Measurements from ENCODE around the gene MAB21L4.

The MAB21L4 gene

DNA sequence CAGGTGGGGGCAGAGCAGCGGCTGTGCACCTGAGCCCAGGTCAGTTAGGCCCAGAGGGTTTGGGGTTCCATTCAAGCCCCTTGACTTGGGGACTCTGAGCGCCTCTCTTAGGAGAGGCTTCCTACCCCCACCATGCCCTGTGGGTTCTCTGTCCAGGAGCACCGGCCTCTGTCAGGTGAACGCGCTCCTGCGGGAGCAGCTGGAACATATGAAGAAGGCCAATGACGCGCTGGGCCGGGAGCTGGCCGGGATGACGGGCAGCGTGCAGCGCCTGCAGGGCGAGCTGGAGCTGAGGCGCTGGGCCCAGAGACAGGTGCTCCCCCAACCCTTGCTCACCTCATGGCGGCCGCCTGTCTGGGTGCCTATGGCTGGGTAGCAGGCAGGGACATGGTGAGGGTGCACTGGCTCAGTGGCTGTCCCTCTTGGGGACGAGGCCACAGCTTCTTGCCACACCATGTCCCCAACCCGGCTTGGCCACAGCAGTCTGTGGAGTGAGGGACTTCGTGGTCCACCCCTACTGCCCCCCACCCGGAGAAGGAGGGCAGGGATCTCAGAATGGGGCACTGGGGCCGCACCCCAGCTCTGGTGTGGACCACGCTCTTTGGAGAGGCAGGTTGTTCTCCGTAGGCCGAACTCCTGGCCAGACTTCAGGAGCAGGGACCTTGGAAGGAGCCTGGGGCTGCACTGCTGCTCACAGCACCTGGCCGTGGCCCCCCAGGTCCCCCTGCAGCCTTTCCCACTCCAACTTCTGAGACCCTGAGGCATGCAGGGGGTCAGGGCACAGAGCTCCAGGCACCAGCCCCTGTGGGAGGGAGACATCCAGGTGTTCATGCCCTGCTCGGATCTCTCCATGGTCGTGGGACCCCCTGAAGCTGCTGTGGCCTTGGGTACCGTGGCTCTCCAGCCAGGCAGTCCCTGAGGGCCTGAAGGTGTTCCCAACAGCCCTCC, 29.9 kb upstream of the MAB21L4 start:
- DNase-seq (ENCODE audit: low read depth in 2 of 3, low spot score in 2 of 3), result no peak

- no peak for DNase-seq (ENCODE audit: low read depth in 2 of 3, low spot score in 2 of 3)
Measured at GRCh38 chr2:240925191-240925567, 29.2 kb upstream of the MAB21L4 start.

DNA sequence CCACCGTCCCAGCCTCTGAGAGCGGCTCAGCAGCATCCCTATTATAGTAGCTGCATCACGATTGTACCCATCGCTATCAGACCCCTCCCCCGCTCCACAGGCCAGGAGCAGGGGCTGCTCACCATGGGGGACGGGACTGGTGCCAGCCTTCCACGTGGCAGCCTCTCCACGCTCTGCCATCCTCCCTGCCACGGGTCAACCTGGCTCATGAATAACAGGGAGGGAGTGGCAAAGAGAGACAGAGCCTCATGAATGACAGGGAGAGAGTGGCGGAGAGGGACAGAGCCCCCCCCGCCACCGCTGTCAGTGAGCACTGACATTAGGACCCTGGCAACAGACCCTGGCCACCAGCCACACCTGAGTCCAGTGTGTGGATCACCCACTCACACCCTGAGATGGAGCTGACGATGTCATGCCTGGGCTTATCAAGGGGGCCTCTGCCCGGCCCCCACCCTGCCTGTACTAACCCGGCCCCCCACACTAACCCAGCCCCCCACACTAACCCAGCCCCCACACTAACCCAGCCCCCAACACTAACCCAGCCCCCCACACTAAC, 27.1 kb upstream of the MAB21L4 start:
- DNase-seq (ENCODE audit: low read depth in 2 of 3, low spot score in 2 of 3), result no peak

DNA sequence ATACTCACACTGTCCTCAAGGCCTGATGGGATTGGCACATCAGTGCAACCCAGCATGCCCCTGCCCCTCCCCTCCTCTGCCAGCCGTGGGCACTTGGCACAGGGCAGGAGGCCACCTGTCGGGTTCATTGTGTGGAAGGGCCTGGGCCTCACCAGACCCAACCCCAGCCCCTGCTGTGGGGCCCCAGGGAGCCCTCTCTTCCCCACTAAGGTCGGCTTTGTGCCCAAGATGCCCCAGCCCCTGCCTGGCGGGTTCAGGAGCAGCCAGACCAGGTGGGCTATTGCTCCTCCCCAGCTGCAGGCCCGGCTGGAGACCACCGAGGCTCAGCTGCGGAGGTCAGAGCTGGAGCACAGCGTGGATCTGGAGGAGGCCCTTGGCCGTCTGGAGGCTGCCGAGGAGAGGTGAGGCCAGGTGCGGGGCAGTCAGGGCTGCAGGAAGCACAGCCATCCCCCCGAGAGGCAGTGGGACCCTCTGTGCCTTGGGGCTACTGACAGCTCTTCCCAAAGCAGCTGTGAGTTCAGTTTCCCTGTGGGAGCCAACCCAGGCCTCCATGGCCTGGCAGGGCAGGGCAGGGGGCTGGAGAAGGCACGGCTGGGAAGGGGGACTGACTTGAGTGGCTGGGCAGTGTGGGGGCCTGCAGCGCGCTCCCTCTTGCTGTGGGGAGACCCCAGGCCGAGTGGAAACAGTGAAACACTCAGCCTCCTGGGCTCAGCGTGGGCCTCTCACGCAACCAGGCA, 26.5 kb upstream of the MAB21L4 start:
- no peak for DNase-seq (ENCODE audit: low read depth in 2 of 3, low spot score in 2 of 3)

GRCh38 chr2:240921995-240922244, 26.0 kb upstream of the MAB21L4 start:
- DNase-seq (ENCODE audit: low read depth in 2 of 3, low spot score in 2 of 3), result no peak

DNA sequence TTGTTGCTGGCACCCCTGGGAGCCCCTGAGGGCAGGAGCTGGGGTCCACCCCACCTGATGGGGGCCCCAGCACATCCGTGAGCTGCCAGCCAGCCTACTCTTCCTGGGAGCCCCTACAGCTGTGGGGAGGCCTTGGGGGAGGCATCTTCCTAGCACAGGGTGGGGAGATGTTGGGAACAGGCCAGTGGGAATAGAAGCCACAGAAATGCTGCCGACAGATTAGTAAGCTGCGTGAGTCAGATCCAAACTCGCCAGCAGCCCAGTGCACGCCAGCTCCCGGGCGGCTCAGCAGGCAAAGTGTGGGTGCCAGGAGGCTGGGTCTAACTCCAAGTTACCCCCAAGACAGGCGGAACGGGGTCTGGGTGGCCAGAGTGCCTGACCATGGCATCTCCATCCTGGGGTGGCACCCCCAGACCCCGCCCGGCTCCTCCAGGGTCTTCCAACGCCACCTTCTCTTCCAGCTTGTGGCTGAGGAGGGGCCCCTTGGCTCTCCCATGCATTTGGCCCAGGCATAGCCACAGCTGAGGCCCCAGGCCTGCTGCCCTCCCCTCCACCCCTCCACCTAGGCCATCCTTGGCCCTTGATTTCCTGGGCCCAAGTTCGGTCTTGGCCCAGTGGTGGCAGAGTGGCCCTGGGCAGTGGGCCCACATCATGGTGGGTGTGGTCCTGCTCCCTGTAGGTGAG, 25.5 kb upstream of the MAB21L4 start:
- no peak for DNase-seq (ENCODE audit: low read depth in 2 of 3, low spot score in 2 of 3)

DNA sequence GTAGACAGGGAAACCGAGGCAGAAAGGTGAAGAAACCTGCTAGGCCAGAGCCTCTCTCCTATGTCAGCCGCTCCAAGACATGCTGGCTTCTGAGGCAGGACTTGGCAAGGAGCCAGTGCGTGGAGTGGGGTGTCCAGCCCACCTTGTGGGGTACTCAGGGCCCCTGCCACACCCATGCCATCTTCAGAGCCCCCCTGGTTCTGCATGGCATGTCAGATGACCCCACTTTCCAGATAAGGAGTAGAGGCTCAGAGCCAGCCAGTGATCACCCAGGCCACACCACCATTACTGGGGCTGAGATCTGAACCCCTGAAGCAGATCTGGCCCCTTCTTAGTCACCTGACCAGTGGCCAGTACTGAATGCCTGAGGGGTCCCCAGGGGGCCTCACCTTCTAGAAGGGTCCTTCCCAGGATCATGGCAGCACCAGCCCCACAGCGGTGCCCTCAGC, 24.9 kb upstream of the MAB21L4 start:
- DNase-seq (ENCODE audit: low read depth in 2 of 3, low spot score in 2 of 3), result no peak

DNA sequence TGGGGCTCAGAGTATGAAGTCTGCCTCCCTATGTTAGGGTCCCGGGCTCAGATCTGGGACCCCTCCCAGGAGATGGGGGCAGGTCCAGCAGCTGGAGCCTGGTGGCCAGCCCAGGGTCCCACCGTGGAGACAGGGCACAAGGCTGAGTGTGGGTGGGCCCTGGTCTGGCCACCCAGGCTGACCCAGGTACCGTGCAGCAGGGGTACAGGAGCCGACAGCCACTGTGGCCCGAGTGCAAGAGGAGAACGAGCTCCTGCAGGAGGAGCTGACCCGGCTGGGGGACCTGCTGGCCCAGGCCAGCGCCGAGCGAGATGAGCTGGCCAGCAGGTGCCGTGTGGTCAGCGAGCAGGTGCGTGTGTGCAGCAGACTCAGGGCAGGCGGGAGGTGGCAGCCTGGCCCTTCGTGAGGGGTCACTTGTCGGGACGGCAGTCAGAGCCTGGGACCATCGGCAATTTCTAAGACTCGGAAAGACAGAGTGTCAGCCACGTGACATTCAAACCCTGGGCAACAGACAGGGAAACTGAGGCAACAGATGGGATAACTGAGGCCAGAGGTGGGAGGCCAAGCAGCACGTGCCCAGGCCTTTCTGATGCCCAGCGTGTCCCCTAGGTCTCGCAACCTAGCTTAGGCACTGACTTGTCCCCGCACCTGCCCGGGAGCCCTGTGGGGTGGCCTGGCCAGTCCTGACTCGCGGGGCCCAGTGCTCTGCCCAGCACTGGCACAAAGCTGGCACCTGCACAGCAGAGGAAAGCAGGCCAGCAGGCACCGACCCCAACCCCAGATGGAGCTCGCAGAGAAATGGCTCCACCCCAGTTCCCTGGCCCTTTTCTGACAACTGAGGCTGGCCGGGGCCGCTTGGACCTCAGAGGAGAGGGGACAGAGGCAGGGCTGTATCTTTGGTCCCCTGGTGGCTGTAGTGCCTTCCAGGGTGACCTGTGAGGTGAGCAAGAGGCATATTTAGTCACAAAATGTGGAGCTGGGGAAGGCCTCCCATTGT, 24.1 kb upstream of the MAB21L4 start:
- no peak for DNase-seq (ENCODE audit: low read depth in 2 of 3, low spot score in 2 of 3)

GRCh38 chr2:240919161-240919781, 23.3 kb upstream of the MAB21L4 start:
- no peak for DNase-seq (ENCODE audit: low read depth in 2 of 3, low spot score in 2 of 3)

- no peak for DNase-seq (ENCODE audit: low read depth in 2 of 3, low spot score in 2 of 3)
Measured at GRCh38 chr2:240918258-240919091, 22.5 kb upstream of the MAB21L4 start.

GRCh38 chr2:240917684-240918257, 21.8 kb upstream of the MAB21L4 start:
- DNase-seq (ENCODE audit: low read depth in 2 of 3, low spot score in 2 of 3), result no peak

DNA sequence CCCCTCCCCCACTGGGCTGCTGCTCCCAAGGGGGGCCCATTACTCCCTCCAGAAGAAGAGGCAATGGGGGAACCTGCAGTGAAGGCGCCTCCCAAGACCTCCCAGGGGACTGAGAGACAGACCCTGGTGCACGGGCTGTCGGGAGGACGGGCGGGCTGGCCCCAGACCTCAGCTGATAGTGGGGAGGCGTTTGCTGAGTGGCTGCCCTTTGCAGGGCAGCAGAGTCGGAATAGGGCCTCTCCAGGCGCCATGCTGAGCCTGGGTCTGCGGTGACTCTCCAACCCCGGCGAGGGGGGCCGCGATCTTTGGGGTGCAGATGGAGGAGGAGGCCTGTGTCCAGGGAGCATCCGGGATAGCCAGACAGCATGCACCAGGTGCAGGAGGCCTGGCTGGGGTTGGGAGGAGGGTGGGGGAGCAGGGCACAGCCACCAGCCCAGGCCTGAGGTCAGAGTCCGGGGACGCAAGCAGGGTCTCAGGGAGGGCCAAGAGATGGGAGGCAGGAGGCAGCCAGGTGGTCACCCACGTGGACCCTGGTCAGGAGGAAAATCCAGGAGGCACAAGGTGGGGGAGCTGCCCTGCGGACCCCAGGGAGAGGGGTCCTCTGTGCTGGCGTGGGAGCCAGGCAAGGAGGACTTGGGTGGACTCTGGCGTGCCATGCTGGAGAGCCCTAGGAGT, 21.2 kb upstream of the MAB21L4 start:
- DNase-seq (ENCODE audit: low read depth in 2 of 3, low spot score in 2 of 3), result no peak

DNA sequence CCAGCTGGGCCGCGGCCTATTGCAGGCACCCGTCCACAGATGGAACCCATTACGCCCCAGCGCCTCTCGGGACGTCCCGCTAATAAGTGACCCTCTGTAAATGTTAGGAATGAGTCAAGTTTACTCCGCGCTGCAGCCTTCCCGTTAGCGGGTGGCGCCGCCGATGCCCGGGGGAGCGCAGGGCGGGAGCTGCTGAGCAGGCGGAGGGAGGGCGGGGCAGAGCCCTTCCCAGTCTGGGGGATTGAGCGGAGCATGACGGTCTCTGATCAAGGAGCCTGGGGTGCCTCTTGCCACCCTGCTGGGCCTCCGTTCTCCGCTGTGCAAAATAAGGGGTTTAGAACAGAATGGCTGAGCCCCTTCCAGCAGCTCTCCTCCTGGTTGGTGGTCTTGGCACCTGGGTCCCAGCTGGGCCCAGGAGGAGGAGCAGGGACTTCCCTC, 20.6 kb upstream of the MAB21L4 start:
- no peak for DNase-seq (ENCODE audit: low read depth in 2 of 3, low spot score in 2 of 3)

DNA sequence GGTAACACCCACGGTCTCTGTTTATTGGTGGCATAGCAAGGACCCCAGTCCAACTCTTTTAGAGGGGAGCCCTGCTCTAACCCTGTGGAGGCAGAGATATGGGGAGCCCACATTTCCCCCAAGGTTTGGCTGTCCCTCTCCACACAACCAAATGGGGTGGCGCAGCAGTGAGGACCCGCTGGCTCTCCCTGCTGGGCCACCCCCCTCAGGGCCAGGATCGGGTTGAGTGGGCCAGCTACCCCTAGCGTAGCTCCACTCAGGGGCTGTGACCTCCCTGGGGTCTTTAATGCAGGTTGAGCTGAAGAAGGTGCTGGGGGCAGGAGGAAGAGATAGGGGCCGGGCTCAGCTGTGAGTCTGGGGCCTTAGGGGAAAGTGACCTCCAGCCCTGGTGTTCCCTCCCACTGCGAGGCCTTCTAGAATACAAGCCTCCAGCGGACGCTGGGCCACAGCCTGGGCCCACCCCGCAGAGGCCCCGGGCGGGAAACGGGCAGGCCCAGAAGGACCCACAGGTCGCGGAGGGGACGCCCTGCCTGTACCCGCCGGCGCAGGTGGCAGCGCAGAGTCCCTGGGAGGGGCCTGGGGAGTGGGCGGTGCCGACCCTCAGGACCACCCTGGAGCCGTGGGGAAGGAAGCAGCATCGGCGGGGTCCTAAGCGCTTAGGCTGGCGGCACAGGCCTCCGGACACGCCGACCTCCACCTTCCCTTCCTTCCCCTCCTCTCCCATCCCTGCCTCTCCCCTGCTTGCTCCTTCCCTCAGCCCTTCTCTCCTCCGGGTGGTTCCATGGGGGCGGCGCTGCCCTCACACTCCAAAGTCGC, 19.8 kb upstream of the MAB21L4 start:
- no peak for DNase-seq (ENCODE audit: low read depth in 2 of 3, low spot score in 2 of 3)

DNA sequence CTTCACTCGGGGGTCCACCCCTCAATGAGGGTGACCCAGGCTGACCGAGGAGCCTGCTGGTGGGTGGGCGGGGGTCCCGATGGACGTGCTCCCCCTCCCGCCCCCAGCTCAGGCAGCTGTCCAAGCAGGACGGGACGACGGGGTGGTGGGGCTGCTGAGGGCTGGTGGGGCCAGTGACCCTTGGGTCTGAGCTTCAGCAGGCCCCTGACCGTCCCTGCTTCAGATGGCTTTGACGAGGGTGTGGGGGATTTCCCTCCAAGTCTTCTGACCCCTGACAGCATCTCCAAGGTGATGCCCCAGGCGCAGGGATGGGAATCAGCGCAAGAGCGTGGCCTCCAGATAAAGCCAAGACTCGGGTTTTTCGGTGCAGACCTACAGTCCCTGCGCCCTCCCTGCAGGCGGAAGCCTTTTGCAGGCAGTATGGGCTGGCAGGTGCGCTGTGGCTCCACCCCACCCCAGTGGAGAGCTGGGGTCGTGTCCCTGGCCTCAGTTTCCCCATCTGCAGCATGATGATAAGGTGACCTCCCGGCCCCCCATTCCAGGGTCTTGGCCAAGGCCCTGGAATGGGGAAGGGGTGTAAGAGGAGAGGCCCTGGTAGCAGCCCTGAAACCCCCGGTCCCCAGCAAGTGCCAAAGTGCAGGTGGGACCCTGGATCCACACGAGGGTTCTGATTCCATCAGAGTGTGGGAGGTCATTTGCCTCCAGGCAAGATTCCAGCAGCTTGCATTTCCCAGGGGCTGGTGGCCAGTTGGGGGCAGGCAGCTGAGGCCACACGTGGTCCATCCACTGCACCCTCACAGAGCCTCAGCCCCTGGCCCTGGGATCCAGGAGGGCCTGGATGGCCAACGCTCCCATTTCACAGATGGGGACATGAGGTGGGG, 18.9 kb upstream of the MAB21L4 start:
- DNase-seq (ENCODE audit: low read depth in 2 of 3, low spot score in 2 of 3), result no peak

Data from activated CD8-positive, alpha-beta memory T cell treated with anti-CD3 and anti-CD28 coated beads for 48 hours (primary cell).